ENCODE measurements around the gene CWC22. TPM values are rescaled to one million over a fixed set of nuclear protein-coding genes. Genes with fewer than 3 reads are reported as not detected.

The CWC22 gene
- total RNA-seq, 6 experiments from 2014 or later: 5.2 to 7.8 (median 7.2) TPM

DNA sequence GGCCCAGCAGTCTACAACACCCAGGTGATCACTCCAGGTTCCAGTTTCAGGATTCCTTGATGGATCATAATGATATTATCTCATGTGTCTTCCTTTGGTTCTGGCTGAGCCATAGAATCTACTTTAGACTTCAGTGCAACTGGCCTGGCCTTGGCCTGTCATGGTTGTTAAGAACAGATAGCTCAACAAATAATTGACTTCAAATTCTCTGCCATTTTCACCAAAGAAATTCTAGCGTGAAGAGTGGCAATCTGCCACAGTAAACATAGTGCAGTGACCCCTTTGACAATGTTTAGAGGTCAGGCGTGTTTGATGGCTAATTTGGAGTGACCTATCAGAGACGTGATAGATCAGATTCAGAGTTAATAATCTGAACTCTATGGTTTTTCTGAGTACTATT, 95.5 kb downstream of the CWC22 start:
- no peaks in the 10 kb centered on the region for H3K9me3 ChIP-seq
- H3K4me1 ChIP-seq: peaks cover 0 to 37% (median 14%) of the 10 kb centered on the region in 4 donors
- DNase-seq (peak in 1 of 3 donors; percentile 24), ATAC-seq (peak in 3 of 4 donors; percentile 20 to 56 (median 43))
- TF ChIP-seq, protein P1, sequence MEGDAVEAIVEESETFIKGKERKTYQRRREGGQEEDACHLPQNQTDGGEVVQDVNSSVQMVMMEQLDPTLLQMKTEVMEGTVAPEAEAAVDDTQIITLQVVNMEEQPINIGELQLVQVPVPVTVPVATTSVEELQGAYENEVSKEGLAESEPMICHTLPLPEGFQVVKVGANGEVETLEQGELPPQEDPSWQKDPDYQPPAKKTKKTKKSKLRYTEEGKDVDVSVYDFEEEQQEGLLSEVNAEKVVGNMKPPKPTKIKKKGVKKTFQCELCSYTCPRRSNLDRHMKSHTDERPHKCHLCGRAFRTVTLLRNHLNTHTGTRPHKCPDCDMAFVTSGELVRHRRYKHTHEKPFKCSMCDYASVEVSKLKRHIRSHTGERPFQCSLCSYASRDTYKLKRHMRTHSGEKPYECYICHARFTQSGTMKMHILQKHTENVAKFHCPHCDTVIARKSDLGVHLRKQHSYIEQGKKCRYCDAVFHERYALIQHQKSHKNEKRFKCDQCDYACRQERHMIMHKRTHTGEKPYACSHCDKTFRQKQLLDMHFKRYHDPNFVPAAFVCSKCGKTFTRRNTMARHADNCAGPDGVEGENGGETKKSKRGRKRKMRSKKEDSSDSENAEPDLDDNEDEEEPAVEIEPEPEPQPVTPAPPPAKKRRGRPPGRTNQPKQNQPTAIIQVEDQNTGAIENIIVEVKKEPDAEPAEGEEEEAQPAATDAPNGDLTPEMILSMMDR (IDR thresholded peaks at IDR 0.05): no peak
- no peak for TF ChIP-seq POLR2A (IDR thresholded peaks at IDR 0.05)
- WGBS (ENCODE audit: insufficient coverage, low coverage, low lambda C conversion rate, missing lambda C conversion rate): 38% methylated on average over 3 of the region's 3 CpGs
- intact Hi-C loops (cut with DNase I): no loop called here
- peak overlapping the region in 1 of 3 donors; percentile 64 for H3K27ac ChIP-seq
- no peaks in the 10 kb centered on the region for H3K27me3 ChIP-seq
- H3K4me3 ChIP-seq: no peak overlapping the region
- H3K36me3 ChIP-seq: no peaks in the 10 kb centered on the region

- H3K36me3 ChIP-seq: no peaks in the 10 kb centered on the region
- H3K9me3 ChIP-seq: no peaks in the 10 kb centered on the region
- no peaks in the 10 kb centered on the region for H3K27me3 ChIP-seq
- ATAC-seq (peak in 2 of 4 donors; percentile 3 to 7), DNase-seq (no peak)
- intact Hi-C loops (cut with DNase I): no loop called here
- TF ChIP-seq POLR2A (IDR thresholded peaks at IDR 0.05): no peak
- TF ChIP-seq, protein P1 (IDR thresholded peaks at IDR 0.05): no peak
- H3K4me3 ChIP-seq: no peak overlapping the region
- WGBS (ENCODE audit: insufficient coverage, low coverage, low lambda C conversion rate, missing lambda C conversion rate): 50% methylated on average over 3 of the region's 3 CpGs
- H3K27ac ChIP-seq: peak overlapping the region in 1 of 3 donors; percentile 64
- peaks cover 0 to 37% (median 14%) of the 10 kb centered on the region in 4 donors for H3K4me1 ChIP-seq
These were observed 96.4 kb downstream of the CWC22 start for GRCh38 chr2:179910735-179911113.

DNA sequence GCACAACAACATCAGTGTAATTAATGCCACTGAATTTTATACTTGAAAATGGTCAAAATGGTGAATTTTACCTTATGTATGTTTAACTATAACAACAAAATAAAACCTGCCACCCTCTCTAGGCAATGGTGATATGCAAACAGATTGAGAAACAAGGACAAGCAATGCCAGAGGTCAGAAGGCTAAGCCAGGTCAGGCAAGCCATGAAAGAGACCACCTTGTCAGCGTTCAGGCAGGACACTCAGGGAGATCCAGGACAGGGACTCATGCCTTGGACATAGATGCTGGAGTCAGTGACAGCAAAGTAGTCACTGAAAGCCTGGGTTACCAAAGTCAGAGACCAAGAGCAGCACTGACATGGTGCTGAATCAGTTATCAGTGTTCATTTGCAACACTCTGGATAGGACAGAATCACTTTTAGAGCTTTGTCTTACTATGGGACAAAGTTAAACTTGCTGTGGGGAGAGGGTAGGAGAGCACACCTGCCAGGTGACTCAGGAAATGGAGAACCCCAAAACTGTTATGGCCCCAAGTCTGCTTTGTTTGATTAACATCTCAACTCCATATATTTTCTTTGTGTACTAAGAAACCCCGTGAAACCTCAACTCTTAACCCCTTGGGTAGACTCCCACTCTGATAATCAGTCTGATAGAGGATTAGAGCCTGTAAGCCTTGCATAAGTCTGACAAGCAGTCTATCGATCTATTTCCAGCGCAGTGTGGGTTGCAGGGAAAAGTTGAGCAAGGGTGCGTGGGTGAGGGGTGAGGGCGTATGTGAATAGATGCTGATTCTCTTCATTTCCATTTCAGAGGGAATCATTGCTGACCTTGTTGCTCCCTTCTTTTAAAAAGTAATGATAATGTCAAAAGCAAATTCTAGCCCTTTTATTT, 97.0 kb downstream of the CWC22 start:
- intact Hi-C loops (cut with DNase I): no loop called here
- peak overlapping the region in 1 of 3 donors; percentile 9 for H3K4me3 ChIP-seq
- H3K9me3 ChIP-seq: no peaks in the 10 kb centered on the region
- no peaks in the 10 kb centered on the region for H3K36me3 ChIP-seq
- H3K27me3 ChIP-seq: no peaks in the 10 kb centered on the region
- H3K4me1 ChIP-seq: peaks cover 0 to 37% (median 14%) of the 10 kb centered on the region in 4 donors
- peak overlapping the region in 2 of 3 donors; percentile 52 to 64 for H3K27ac ChIP-seq
- 21% methylated on average over 6 of the region's 6 CpGs for WGBS (ENCODE audit: insufficient coverage, low coverage, low lambda C conversion rate, missing lambda C conversion rate)
- ATAC-seq (peak; percentile 88 to 94 (median 92)), DNase-seq (peak; percentile 66 to 83 (median 76))
- no peak for TF ChIP-seq POLR2A (IDR thresholded peaks at IDR 0.05)
- TF ChIP-seq, protein P1 (IDR thresholded peaks at IDR 0.05): no peak

DNA sequence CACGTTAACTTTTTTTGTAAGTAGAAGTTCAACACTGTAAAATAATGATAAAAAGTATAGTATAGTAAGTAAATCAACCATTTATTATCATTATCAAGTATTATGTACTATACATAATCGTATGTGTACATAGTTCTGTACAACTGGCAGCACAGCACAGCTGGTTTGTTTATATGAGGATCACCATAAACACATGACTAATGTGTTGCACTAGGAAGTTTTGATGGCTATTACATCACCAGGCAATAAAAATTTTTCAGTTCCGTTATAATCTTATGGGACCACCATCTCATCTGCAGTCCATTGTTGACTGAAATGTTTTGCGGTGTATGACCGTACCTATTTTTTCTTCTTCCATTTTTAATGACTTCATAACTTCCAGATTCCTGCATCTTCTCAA, 106.4 kb downstream of the CWC22 start:
- Histone ChIP-seq H3K4me3 (no peak overlapping the region), H3K36me3 (no peaks in the 10 kb centered on the region), H3K27me3 (no peaks in the 10 kb centered on the region), H3K4me1 (no peaks in the 10 kb centered on the region), H3K27ac (no peak overlapping the region), H3K9me3 (no peaks in the 10 kb centered on the region)
- DNase-seq (no peak), ATAC-seq (no peak)
- intact Hi-C loops (cut with DNase I): no loop called here
- WGBS (ENCODE audit: insufficient coverage, low coverage, low lambda C conversion rate, missing lambda C conversion rate): 84% methylated on average over 5 of the region's 5 CpGs
- TF ChIP-seq, protein P1 (IDR thresholded peaks at IDR 0.05): no peak
- TF ChIP-seq POLR2A (IDR thresholded peaks at IDR 0.05): no peak
